NCI-H187 (cell line): ENCODE data around the gene HID1.
A peak's percentile ranks its signal among the peaks of the same experiment; 100 is the strongest.

Experiments used
- DNase-seq, 2 experiments: peaks; one replicate each; lab custom pipeline; 2025; lab: John Stamatoyannopoulos, UW

The HID1 gene

DNA sequence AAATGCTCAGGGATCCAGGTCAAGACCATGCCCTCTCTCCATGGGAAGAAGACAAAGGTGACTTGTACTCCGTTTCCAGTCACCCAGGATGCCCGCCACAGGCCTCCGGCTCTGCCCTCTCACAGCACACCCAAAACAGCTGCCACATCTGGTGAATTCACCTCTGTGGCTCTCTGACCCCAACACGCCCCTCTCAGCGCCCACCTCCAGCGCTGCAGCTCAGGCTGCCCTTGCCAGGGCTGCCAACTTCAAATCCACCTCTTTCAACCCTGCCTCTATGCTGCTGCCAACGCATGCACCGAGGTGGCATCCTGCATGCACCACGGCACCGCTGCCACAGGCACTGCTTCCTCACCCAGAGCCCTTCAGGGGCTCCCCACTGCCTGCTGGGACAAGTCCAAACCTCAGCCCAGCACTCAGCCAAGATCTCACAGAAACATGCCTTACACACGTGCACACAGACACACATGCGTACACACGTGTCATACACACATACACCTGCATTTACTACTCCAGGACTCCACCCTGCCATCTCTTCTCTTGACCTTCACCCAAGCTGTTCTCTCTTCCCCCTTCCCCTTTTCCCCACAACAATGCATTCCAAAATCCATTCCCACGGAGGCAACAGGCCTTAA is 7.5 kb downstream of the HID1 start:
- DNase-seq = no peak

DNA sequence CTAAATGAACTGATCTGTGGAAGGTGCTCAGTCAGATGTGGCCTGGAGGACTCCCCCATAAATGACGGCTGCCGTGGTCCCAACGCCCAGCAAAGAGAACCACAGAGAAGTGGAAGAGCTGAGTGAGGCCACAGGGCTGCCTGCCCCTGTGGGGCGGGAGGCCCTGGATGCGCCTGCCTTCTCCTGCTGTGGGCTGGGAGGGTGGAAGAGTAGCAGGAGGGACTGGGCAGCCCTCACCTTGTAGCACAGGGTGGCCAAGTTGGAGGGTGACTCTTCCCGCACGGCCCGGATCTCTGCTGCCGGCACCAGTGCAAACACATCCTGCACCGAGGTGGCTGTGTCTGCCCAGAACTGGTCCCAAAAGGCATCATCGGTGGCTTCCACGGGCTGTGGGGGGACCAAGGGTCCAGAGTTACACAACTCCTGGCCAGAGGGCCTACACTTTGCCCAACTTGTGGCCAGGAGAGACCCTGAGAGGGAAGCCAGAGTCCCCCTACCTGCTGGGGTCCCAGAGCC is 8.3 kb downstream of the HID1 start:
- DNase-seq = no peak

DNA sequence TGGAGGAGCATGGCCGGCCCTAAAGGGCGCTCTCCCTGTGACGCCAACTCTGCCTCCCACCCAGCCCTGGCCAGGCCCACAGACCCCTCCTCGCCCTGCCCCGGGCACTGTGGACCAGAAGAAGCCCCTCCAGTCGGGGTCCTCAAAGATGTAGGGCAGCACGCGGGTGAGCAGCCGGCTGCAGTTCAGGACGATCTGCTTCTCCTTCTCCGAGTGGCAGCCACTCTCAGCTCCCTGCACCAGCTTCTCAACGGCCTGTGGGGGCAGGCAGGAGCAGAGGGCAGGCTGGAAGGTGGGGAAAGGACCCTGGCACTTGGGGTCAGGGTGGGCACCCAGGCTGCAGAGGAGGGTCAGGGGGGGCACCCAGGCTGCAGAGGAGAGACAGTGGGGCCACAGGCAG is 8.9 kb downstream of the HID1 start:
- no peak for DNase-seq

DNA sequence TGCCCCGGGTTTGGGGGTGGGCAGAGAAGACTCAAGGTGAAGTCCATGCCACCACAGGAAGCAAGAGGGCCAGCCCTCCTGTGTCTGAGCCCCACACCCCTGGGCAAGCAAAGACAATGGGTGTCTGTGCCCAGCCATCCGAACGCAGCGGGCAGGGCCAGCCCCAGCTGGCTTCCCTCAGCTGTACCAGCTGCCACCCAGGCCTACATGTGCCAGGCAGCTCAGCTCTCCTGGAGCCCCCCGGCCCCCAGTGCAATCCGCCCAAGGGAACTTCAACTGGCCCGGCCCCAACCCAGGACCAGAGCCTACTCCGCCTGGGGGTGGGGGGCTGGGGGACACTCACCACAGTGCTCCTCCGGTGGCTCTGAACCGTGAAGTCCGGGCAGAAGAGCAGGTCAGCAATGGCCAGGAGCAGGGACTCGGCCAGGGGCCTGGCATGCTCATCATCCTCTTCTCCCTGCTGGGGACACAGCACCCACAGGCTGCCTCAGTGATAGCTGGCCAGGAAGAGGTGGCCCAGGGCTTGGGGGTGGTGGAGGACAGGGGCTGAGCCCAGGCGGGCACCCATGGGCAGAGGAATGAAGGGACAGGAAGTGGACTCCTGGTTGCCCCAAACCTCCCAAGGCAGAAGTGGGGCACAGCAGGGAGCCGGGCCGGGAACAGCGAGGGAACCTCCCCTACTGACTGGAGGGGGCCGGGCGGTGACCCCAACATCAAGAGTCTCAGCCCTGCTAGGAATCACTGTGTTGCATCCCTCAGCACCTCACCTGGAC is 9.8 kb downstream of the HID1 start:
- DNase-seq = no peak

DNA sequence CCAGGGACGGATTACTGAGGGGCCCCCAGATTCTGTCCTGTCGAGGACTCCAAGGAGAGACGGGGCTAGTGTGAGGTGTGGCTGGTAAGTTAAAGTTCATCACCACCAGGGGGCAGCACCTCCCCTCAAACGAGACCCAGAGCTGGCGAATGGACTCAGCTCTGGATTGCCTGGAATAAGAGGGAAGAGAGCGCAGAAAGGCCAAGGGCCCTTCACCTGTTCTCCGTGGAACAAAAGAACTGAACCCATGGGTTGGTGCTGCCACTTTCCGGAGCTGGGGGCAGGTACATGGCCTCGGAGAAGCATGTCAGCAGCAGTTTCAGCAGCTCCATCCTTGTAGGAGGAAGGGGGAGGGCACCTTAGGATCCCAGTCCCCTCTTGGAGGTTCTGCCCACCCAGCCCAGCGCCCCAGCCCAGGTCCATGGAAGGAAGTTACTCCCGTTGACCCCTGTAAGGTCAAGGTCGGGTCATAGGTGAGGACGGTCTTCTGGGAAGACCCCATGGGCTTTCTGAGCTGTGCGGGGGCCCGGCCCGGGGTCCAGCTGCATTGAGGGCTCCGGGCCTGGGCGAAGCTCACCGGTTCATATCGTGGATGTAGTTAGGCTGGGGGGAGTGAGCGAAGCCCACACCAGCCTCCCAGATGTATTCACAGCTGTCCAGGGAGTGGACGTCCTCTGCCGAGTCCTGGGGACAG is 10.8 kb downstream of the HID1 start:
- peak; percentile 60 to 73 for DNase-seq

DNA sequence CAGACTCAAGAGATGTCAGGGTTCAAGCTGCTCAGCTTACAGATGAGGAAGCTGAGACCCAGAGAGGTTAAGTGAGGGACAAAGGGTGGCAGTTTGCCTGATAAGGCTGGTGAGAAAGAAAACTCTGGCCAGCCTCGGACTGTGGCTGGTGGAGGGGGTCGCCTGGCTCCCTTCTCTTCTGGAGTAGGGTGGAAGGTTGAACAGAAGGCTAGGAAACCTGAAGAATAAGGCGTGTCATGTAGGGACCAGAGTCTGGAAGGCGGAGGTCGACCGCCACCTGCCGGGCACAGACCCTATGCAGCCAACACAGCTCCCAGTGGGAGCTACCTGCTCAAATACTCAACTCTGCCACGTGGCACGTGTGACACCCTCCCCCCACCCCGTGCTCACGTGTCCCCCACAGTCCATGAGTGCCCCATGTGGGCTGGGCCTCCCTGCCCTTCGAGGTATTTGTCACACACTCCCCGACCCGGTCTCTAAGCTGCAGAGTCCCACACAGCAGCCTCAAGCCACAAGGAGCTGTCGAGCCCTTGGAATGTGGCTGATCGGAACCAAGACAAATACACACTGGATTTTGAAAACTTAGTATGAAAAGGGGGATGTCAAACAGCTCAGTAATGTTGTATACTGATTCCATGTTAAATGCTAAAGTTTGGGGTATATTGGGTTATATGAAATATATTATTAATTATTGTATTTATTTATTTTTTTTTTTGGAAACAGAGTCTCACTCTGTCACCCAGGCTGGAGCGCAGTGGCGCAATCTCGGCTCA is 11.8 kb downstream of the HID1 start:
- DNase-seq = no peak

DNA sequence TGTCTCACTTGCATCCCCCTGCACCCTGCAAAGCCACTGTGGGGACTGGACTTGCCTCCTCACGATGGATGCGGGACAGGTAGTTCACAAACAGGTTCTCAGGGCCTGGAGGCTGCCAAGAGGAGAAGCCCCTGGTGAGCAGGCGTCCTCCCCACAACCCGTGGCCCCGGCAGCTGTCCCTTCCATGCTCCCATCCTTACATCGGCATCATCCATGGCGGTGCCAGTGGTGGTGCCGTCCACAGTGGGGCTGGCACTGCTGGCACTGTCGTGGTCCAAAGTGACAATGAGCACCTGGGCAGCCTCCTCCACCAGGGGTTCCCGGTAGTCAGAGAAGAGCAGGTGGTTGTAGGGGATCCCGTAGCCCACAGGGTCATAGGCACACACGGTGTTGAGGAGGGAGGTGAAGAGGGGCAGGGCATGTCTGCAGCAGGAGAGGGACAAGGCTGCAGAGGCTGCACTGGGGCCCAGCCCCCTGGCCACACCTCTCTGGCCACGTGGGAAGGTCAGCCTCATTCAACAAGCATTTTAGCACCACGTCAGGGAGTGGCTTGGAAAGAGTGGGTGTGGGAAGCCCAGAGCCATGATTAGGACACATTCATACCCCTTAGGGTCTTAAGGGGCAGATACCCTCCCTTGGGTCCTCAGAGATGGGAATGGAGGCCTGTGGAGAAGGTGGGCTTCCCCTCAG is 12.6 kb downstream of the HID1 start:
- DNase-seq = no peak

DNA sequence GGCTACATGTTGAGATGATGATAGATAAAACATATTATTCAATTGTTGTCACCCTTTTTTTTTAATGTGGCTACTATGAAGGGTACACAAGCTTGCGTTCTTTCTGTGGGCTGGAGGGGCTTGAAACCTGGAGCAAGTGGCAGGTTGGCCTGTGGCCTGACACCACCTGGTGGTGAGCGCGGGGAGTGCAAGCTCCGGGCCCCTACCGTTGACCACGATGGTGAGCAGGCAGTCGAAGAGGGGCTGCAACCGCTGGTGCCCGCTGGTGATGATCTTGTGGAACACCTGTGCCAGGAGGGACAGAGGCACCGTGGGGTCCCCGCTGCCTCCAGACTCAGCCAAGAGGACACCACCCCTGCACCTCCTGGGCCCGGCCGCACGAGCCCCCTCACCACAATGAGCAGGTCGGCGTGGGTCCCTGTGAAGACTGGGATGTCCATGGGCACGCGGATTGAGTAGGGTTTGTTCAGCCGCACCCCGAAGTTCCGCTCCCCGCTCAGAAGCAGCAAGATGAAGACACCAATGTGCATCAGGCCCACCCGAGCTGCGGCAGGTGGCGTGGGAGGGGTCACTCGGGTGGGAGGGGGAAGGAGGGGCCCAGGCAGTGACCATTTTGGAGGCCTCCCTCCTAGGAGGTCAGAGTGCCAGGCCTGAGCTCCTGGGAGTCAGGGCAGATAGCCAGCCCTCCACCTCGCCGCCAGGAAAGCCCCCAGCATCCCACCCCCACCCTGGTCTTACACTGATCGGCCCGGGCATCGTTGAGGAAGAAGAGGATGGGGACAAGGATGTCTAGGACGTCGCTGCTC is 14.4 kb downstream of the HID1 start:
- peak; percentile 15 to 43 for DNase-seq

DNA sequence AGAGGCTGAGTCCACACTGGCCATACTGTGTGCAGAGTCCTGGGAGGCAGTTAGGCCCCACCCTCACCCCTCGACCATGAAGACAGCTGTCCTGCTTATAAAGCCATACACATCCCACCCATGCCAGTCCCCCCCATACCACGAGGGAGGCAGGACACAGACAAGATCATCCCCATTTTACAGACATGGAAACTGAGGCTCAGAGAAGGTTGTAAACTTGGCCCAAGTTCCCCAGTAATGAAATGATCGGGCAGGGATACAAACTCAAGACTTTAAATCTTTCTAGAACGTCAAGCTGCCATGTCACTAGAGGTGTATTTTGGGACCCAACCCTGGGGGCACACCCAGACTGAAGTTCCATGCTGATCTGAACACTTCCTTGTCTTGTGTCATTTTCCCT is 16.5 kb downstream of the HID1 start:
- DNase-seq = no peak

DNA sequence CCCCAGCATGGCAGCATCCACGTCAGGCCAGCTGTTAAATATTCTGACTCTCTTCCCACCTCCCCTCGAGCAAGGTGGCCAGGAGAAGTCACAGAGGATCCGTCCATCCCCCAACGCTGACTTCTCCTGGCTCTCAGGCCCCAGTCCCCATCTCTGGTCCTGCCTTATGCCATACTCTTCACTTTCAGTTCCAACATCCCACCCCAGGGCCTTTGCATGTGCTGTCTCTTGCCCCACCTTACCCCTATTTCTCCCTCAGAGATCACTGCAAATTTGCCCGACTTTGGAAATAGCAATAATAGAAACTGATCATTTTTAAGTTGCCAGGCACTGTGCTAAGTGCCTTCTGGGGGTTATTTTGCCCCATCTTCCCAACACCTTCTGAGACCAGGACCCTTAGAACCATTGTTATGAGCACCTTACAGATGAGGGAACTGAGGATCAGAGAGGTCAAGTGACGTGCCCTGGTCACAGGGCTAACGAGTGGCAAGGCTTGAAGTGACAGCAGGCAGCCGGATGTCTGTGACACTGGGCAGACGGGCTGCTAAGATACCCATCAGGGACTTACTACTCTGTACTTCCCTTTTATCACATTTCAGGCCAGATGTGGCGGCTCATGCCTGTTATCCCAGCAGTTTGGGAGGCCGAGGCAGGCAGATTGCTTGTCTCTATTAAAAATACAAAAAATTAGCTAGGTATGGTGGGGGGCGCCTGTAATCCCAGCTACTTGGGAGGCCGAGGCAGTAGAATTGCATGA is 17.7 kb downstream of the HID1 start:
- DNase-seq = no peak

DNA sequence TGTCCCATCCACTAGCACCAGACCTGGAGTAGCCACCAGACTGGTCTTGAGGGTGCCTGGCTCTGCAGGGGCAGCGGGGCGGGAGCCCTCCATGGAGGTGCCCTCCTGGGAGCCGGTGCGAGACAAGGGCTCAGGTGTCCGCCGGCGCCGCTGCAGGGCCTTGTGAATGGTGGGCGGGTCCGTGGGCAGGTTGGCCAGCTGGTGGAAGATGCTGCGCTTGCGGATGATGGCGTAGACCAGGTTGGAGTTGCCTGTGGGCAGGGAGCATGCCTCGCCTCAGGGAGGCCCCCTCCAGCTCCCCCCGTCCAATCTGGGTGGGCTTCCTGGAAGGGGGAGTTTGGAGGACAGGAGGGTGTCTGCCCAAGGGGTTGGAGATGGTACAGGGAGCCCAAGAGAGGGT is 18.4 kb downstream of the HID1 start:
- no peak for DNase-seq

DNA sequence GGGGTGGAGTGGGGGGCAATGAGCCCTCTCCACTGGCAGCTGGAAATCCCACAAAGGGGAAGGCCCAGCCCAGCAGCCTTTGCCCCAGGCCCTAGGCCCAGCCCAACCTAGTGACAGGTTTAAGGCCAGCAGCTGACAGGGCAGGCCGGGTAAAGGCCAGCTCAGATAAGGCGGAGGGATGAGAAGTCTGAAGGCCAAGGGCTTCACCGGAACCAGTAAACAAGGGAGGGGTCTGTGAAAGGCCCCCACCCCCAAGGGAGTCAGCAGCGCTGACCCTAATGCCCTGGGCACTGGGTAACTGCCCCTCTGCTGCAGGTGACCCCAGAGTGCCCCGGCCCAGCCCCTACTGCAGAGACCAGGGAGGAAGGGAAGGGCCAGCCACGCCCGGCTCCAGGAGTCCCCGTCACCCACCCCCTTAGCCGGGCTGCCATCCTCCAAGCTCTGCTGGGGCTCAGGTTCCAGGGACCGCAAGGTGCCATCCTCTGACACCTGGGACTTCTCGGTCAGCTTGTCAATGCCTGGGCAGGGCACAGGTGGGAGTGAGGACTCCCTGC is 19.3 kb downstream of the HID1 start:
- no peak for DNase-seq

DNA sequence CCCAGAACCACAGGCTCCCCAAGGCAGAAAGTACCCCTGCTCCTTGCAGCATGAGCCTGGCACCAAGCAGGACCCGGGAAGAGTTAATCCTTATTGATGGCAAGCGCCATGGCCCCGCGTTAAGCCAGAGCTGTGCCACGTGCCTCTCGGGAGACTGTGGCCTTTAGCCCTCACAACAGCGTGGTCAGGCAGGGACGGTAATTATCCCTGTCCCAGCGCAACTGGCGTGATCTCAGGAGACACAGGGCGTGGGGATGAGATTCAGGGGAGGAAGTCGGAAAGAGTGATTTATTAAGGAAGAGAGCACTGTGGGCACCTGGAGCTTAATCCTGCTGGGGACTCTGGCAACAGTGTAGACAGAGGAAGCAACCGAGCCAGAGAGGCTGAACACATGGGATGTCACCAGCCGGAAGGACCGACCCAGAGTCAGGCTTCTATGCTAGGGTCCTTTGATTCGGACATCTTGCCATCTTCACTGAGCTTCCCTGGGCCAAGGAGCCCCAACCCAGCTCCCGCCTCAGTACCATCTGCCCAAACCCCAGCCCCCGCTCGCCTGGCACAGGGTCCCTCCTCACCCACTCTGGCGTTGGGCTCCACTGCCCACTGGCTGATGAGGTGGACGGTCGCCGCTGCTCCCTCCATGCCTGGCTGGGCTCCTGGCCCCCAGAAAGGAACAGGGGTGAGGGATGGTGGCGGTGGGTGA is 20.0 kb downstream of the HID1 start:
- no peak for DNase-seq

DNA sequence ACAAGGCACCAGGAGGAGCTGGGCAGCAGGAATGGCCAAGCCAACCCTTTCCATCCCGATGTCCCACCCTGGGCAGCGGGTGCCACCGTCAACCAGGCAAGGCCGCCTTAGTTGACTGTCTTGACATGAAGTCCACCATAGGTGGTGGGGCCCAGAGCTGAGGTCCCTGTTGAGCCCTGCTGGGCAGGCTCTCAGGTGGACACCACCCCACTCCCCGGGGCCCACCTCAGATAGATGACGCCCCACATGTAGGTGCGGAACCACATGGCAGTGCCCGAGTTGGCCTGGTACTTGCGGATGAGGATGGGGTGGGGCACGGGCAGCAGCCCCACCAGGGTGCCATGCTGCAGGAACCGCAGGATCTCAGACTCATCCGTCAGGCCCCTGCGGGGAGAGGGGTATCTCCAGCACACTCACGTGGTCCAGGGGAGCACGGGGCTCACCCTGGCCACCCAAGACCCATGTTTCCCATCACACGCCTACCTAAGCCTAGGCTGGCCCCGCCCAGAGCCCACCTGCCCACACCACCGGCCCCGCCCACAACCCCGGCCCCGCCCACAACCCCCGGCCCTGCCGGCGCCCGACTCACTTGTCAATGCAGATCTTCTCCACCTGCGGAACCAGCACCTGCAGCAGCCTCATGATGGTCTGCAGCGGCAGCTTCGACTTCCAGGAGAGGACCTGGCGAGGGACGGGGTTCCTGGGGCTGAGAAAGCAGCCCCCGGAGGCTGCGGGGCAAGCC is 20.7 kb downstream of the HID1 start:
- no peak for DNase-seq

DNA sequence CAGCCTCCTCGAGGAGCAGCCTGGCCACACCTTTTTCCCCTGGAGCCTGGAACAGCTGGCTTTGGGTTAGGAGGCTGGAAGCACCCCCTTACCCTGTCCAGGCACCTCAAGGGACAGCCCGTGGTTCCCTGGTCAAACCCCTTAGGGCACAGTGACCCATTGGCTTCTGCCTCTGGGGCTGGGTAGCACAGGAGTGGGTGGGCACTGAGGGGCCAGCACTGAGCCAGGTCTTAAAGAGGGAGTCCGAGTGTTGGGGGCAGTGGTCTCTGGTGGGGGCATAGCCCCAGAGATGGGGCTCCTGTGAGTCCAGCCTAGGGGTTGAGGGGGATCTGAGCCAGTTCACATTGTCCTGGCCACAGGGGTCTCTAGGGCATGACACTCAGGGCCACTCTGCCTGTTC is 21.5 kb downstream of the HID1 start:
- DNase-seq = no peak

DNA sequence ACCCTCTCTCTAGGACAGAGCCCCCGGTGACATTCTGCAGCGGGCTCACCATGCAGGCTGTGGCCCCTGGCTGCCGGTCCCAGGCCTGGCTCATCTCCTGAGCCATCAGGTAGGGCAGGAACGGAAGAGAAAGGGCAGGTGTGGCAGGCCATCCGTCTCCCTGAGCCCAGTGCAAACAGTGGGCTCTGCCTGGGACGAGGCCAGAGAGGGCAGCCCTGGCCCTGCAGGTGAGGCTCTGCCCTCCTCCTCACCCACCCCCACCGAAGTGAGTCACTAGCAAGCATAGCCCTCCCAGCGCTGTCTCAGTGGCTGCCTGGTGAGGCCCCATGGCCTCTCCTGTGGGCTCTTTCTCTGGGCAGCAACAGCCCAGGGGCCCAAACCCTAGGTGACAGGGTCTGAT is 22.4 kb downstream of the HID1 start:
- DNase-seq = no peak

DNA sequence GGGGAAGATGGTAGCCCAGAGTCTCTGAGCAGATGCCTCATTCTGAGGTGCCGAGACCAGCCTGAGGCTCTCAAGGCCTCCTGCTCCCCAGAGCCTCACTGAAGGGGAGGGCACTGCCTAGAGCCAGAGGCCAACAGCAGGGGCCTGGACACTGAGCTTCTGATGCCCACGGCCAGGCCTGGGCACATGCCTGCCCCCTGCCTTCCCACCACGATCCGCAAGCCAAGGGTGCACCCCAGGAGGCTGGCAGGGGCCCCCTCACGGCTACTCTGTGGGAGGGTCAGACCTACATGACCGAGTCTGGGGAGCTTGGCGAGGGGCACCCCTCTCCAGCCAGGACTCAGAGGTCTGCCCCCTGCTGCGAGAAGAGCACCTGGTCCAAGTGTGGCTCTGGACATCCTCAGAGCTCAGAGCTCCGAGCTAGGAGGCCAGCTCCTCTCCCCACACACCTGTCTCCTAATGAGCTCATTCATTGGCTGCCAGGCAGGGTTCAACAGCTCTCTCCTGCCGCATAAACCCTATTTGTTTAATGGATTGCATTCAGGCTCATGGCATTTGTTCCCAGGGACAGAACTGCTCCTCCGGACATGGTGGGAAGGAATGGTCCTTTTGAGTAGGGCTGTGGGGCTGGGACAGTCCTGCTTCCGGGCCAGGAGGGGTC is 23.0 kb downstream of the HID1 start:
- no peak for DNase-seq
